LHCN-M2 (cell line): ENCODE results near the gene SLC25A11. TPM values are rescaled to one million over a fixed set of nuclear protein-coding genes. Genes with fewer than 3 reads are reported as not detected.
A peak's percentile ranks its signal among the peaks of the same experiment; 100 is the strongest.

Source experiments
- DNase-seq: peaks from one replicate; pipeline ENCODE4 v3.0.0-alpha.2; 2012; ENCODE audit warnings: low read depth
- total RNA-seq: library from RNA; depleted of rRNA; stranded (reverse); fragments of >200 nt; gene quantifications from 2 replicates; pipeline ENCODE4 v1.2.3, GENCODE V29; 2014

Gene SLC25A11
- total RNA-seq, 1 experiment from 2014 or later, result 92.3 TPM

DNA sequence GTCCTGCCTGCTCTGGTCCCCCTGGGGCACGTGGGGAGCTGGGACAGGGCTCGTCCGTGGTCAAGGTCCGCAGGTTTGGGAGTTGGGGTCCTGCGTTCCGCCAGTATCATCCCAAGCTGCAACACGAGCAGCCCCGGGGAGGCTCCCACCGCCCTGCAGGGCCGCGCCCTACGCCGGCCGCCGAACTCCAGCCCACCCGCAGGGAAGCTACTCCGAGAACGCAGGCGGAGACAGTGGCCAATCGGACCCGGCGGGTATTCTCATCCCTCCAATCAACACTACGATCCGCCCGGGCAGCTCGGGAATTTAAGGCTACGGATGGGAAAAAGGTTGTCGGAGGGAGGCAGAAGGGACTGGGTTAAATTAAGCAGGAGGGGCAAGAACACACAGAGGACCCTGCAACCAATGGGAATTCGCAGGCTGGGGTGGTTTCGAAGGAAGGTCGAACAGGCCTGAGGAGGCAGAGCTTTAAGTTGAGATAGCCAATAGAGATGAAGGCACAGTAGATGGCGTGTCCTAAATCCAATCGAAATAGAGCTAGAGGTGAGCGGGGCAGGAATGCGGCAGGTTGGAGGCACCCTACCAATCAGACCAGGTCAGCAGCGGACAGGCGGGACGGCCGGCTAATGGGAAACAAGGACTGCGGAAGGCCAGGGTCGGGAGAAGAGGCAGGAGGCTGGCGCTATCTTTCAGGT, 27.1 kb upstream of the SLC25A11 start:
- DNase-seq, result peak; percentile 100

DNA sequence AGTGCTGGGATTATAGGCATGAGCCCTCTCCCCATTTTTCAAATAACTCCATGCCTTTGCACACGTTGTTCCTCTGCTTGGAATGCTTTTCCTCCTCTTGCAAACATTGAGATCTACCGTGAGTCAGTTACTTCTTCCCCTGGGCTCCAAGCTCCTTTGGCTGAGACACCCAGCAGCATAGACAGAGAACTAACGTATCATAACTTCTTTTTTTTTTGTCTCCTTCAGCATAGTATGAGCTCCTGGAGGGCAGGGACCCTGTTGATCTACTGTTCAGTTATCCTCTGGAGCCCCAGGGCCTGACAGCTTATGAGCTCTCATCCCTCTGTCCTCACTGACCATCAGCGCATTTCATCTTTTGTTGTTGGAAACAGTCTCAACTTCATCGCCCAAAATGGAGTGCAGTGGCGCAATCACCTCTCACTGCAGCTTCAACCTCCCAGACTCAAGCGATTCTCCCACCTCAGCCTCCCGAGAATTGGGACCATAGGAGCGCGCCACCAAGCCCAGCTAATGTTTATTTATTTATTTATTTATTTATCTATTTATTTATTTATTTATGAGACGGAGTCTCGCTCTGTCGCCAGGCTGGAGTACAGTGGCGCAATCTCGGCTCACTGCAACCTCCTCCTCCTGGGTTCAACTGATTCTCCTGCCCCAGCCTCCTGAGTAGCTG, 25.6 kb upstream of the SLC25A11 start:
- DNase-seq, result no peak

DNA sequence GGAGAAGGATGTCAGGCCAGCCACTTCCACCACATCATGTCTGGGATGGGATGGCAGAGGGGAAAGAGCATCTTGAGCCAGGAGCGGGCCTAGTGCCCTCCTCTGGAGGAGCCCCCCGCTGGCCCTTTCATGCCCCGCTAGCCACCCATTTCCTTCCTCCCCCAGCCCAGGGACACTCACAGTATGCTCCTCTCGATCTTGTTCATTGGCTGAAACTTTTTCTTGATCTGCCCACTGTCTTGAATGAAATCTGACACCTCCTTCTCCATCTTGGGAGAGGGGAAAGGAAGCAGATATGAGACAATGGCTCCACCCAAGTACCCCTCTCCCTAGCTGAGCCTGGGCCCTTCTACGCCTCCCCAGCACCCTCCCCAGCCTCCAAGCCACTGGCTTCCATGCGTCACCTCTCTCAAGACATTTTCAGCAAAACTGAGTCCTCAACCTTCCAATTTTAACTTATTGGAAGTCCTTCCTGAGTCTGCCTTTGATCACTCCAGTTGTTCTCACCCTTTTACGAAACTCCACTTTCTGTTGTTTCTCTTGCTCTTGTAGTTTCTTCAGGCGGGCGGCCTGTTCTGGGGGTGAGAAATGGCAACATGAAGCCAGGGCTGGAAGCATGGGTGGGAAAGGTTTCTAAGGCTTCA, 20.6 kb upstream of the SLC25A11 start:
- DNase-seq, result no peak

DNA sequence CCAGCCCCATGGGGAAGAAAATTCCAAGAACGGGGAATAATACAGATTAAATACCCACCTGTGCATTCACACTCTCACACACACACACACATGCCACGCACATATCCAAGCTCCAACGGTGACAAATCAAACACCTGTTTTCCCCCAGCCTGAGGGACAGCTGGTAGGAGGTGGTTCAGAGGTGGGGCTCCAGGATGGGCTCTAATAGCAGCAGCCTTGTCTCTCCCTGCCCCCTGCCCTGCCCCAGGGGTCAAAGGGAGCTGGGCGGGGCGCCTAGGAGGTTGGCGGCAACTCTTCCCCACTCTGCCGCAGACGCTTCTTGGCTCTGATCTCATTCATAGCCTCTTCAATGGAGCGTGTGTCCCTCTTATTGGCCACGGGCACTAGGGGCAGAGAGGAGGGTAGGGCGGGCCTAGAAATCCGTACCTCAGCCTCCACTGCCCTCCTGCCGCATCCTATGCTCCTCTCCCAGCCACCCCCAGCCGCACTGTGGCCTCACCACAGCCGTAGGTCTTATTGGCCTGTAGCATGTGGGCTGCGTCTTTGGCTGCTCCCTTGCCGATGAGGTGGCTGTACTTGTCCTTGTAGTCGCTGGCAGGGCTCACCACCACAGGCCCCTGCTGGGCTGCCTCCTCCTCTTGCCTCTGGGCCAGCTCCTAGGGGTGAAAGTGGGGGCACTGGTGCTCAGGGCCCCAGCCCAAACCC, 19.6 kb upstream of the SLC25A11 start:
- peak; percentile 27 for DNase-seq

DNA sequence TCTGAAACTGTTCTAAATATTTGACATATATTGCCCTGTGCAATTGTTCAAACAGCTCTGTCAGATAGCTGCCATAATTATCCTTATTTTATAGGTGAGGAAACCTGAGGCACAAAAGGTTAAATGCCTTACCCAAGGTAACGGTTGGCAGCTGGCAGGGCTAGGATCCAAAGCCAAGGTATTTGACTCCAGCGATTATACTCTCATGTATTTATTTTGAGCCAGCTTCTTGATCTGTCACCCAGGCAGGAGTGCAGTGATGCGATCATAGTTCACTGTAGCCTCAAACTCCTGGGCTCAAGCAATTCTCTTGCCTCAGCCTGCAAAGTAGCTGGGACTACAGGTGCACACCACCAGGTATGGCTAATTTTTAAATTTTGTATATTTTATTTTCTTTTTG, 18.3 kb upstream of the SLC25A11 start:
- DNase-seq, result no peak

DNA sequence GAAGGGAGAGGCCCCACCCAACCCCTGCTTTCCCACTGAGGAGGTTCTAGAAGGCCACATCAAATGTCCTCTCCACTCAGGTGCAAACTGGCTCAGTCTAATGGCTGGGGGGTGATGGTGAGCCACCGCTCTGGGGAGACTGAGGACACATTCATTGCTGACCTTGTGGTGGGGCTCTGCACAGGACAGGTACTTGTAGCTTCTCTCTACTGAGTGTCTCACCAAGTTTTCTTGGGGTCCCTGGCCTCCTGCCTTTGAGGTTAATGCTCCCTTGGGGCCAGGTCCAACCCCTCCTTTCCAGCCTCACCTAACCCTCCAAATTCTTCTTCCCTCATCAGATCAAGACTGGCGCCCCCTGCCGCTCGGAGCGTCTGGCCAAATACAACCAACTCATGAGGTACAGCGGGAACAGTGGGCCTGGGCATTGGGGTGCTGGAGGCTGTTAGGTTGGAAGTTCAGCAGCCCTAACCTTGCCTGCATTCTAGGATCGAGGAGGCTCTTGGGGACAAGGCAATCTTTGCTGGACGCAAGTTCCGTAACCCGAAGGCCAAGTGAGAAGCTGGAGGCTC, 16.7 kb upstream of the SLC25A11 start:
- no peak for DNase-seq

DNA sequence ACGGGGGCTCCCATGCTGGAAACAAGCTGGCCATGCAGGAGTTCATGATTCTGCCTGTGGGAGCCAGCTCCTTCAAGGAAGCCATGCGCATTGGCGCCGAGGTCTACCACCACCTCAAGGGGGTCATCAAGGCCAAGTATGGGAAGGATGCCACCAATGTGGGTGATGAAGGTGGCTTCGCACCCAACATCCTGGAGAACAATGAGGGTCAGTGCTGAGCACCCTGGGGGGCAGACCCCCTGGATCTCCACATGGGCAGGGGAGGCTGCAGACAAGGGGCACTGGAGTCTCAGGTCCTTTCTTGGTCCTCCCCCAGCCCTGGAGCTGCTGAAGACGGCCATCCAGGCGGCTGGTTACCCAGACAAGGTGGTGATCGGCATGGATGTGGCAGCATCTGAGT, 15.2 kb upstream of the SLC25A11 start:
- DNase-seq, result no peak

DNA sequence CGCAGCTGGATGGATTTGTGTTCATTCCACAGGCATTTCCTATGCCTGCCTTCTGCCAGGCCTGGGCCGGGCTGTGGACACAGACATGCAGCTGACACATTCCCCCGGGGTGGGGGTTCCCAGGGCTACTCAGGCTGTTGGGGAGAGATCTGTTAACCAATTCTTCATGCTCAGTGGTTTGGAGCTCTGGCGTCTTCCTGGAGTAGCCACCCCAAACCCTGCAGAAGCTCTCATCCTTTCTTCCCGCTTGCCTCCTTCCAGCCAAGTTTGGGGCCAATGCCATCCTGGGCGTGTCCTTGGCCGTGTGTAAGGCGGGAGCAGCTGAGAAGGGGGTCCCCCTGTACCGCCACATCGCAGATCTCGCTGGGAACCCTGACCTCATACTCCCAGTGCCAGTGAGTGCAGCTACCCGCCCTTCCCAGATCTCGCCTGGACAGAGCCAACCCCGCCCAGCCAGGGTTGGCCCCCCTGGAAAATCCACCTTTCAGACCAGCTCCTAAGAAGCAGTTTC, 13.7 kb upstream of the SLC25A11 start:
- peak; percentile 89 for DNase-seq

DNA sequence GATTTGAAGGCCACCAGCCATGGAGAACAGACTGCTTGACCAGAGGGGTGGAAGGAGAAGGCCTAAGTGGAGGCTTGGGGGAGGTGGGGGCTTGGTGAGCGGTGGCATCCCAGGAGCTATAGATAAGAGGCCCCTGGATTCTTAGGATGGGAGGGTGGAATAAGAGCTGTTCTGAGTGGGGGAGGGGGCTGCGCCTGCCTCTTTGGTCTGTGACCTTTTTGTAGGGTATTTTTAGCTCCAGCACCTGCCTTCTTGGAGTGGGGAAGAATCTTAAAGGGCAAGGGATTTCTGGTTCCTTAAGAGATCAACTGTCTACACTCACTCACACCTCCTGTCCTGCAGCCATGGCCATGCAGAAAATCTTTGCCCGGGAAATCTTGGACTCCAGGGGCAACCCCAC, 11.6 kb upstream of the SLC25A11 start:
- peak; percentile 32 for DNase-seq

DNA sequence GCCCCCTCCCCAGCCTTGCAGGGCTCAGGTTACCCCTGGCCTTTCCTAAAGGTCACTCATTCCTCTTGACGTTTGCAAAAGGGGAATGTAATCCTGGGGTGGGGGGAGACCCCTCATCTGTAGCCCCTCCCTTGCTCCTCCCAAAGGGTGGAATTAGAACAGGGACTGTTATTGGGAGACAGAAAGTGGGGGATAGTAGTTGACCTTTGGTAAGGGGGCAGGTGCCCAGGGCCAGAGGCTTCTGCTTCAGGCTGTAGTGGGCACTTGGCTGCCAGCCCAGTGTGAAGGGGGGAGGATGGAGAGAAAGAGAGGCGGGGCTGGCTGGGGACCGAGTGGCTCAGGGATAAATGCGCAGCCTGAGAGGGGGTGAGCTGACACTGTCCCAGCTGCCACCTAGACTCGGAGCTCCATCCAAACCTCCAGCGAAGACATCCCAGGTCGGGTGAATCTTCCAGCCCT, 10.9 kb upstream of the SLC25A11 start, which contains the start of gene ENO3:
Gene ENO3 (plus strand): TSS at position 374 of the 459 bp plus-strand sequence. CDS start 711 bp downstream, outside the sequence.
- DNase-seq, result no peak

DNA sequence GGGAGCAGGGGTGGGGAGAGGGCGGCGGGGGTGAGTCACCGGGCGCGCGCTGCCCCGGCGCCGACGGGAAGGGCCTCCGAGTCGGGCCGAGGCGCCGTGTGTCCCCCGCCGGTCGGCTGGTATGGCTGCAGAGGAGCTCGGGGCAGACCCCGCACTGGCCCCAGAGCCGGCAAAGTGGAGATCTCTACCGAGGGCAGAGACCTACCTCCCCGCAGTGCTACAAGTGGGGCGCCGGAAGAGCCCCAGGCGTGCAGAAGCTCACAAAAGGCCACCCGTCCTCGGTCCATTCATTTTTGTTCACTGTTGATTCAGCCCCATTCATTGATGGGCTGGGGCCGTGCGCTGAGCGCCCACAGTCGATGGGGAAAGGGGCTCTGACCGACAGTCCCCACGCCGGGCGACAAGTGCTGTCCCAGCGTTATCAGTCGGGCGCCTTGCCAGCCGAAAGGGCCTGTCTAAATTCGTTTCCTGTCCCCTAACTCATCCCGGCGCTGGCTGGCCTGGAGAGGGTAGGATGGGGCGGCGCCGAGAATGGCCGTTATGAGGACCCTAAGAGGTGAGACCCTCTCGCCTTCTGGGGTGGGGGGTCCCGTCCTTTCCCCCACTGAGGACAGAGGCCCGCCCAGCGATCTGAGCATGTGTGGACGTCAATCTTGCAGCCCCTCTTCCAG, 10.4 kb upstream of the SLC25A11 start:
- no peak for DNase-seq

DNA sequence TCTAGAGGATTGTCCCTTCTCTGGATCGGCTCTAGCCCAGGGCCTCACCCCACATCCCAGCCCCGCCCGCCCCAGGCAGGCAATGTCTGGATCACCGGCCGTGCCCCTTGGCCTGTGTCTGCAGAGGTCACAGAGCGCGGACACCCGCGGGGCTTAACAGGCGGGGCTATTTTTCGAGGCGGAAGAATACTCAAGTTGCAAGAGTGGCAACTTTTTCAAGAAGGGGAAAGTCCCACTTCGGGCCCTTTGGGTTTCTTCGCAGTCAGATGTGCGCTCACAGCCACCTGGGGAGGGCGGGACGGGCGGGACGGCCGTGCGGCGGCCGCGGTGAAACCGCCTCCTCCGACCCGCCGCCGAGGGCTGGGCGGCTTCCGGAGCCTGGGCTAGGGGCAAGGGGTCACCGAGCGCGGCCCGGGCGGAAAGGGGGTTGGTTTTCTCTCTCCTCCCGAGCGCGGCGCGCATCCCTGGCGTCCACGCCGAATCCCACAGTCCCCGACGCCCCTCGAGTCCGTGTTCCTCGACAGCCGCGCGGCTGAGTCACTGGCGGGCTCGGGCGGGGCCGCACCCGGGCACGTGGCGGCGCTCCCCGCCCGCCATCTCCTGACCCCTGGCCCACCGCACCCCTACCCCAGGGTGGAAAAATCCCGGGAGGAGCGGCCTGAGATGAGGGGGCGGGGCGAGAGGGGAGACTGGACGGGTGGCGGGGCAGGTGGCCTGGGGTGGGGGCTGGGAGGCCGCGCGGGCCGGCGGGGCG, 9.7 kb upstream of the SLC25A11 start:
- DNase-seq, result peak; percentile 76

DNA sequence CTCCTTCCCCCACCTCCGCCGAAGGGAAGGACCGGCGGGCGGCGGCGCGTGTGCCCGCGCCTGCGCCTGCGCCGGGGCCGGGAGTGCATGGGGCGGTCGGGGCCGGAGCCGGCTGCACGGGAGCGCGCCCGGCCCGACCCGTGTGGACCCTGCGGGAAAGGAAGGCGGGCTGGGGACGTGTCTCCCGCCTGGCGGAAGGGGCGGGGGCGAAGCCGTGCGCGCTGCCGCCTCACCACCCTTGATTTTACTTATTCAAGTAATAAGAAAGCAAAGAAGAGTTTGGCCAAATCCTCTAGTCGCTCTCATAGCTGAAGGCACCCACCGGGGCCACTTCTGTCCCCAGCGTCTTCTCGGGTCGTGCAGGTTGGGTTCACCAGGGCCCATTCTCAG, 9.1 kb upstream of the SLC25A11 start:
- DNase-seq, result peak; percentile 90

DNA sequence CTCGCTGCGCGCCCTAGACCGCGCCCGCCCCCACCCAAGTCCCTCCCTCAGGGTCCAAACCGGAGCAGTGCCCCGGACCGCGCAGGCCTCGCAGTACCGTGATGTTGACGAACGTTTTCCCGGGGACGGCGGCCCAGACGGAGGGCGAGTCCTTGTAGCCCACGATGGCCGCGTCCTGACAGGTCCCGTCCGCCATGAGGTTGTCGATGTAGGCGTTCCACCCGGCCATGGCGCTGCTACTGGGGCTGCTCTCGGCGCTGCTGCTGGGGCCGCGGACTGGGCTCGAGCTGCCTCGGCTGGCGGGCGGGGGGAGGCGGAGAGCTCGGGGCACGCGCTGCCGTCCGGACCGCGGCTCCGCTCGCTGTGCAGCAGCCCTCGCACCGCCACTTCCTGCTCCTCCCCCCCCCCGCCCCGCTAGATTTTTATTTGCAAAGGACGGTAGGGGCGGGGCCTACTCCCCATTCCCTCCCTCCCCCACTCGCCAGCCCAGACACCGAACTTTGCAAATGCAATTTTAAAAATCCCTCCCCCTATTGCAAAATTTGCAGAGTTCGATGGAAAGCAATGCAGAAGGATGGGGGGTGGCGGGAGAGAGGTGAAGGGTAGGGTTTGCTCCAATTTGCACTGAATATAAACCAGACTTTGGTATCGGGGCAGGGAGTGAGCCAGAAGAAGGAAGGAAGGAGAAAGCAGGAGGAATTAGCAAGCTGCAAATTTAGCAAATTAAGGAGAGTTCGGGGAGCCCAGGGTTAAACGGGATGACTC, 8.5 kb upstream of the SLC25A11 start, which contains the start of gene PFN1:
Gene PFN1 (minus strand): TSS at position 365 of the 765 bp plus-strand sequence. CDS start 136 bp downstream, at position 229.
- DNase-seq, result peak; percentile 92

DNA sequence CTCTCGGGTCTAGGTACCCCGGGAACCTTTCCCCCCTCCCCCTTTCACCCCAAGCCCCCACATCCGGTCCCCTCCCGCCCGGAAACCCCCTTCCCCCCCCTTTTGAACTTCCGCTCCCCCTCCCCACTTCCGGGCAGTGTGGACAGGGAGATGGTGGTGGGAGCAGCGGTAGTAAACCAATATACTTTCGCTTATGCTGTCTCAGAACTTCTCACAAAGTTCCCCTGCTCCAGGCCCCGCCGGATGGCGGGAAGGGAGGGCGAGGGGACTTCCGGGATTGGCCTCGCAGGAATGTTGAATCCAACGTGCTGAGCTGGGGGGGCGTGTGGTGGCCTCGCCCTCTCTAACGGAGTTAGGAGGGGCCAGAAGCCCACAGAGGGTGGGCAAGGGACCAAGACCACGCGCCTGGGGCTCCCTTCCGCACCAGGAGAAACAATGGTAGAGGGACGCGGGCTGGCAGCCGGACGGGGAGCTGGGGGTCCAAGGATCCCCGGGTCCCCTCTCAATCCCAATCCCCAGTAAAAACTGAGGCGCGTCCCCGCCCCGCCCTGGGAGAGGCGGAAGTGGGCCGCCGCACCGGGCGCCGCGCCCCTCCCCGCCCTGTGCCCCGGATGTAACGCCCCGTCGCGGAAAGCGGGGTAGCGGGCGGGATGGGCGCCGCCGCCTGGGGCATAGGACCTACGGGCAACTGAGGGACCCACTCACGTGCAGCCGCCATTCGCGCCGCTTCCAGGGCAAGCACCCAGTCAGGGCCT, 7.7 kb upstream of the SLC25A11 start:
- peak; percentile 65 for DNase-seq

DNA sequence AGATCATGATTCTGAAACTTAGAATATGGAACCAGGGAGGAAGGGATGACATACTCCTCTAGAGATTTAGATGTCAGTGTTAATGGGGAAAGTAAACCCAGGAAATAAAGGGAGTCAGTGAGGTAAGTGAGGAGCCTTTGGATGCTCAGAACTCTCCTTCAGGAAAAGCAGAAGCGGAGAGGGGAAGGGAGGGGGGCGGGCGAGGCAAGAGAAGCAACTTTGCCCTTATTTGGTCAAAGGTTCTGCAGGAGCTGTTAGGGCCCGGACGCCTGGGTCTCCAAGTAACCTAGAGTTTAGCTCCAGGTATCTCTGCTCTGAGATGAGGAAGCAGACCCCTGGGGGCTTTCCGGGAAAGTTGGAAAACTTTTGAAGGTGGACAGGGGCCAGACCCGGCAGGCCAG, 7.2 kb upstream of the SLC25A11 start:
- peak; percentile 41 for DNase-seq

DNA sequence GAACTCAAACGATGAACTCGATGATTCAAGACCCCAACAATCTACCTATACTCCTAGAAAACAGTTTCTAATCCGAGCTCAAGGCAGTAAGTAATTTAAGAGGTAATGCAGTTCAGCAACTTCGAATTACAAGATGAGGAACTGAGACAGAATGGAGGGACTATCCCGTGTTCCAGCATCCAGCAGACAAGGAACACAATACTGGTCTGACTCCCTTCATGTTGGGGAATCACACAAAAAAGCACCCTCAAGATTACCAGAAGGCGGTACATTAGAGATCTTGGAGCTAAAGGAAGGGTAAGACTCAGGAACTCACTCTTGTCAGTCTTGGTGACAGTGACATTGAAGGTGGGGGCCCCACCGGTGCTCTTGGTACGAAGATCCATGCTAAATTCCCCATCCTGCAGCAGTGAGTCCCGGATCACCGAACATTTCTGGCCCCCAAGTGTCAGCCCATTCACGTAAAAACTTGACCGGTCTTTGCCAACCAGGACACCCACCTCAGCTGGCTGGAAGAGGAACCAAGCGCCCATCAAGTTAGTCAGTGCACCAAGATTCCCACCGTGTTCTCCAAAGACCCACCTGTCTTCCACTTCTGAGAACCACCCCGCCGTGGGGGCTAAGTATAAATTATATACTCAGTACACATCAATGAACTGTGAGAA, 6.6 kb upstream of the SLC25A11 start:
- DNase-seq, result no peak

DNA sequence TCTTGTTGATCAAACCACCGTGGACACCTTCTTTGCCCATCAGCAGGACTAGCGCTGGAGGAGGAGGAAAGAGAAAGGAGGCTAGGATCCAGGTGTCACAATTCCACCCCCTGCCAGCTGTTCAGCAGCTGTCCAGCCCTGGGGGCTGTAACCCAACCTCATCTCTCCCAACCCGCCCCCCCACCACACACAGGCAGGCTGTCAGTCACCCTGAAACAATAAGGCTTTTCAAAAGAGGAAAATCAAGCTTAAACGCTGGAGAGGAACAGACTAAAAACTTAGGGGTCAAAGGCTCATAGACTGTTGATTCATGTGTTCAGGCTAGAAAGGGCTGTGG, 6.1 kb upstream of the SLC25A11 start:
- peak; percentile 77 for DNase-seq
